ENCODE data around the gene PCARE.

DNA sequence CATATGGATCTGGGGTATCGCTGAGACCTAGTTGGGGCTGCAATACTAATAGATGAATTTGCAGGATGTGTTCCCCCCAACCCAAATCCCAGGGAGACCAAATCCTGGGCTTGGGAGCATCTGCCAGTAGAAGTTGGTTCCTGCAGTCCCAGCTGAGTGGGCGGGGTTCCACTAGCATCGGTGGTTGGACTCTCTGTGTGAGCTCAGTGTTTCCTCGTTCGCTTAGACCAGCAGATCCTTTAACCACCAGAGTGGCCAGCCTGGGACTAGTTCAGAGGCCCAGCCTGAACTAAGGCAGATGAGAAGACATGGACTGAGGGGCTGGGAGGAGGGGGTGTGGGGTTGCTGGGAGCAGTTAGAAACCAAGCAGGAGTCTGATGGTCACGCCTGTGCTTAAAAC is 40.7 kb downstream of the PCARE start:
- no peak for TF ChIP-seq POLR2A (IDR thresholded peaks at IDR 0.05)
- no peak for TF ChIP-seq CTCF (IDR thresholded peaks at IDR 0.05)

Data from right lobe of liver (tissue), 4 donors.